ENCODE measurements around the gene GPR3. TPM values are rescaled to one million over a fixed set of nuclear protein-coding genes. Genes with fewer than 3 reads are reported as not detected.

Gene GPR3
- total RNA-seq, 1 experiment from 2014 or later, result 0.95 TPM

DNA sequence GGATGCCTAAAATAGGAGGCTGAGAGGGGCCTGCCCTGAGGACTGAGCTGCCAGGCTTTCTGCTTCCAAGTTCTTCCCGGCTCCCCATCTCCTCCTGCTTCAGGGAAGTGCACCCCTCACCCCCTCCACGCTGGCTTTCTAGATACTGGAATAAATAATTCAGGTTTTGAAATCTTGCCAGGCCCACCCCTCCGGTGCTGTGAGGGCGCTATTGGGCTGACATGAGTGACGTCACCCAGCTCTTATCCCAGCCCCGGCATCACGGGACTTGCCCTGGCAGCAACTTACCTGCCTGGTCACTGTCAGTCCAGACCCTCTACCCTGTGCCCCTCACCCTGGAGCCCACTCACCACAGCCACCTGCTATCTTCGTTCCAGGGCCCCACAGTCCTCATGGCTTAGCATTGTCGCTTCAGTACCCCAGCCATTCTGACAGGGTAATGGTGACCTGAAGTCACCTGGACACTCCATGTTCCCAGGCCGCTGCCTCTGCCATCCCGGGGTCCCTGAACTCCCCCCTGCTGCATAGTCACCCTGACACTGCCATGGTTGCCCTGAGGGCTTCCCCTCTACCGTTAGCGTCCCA lies 819 bp upstream of the GPR3 start:
- POLR2A ChIA-PET, result interaction anchor here (0.7 kb wide), 1 partner anchor 8 kb away, joined by 3 read pairs; the partner anchor contains the start of gene CD164L2
- no peak for ATAC-seq
- no TSS peak for BruUV-seq (replicated peaks)
- Histone ChIP-seq H3K9me3 (ENCODE audit: control insufficient read depth, insufficient read depth, low read depth, low read length) (no peaks in the 10 kb centered on the region), H3K4me3 (ENCODE audit: low read depth in 2 of 2, low read length in 2 of 2) (peak overlapping the region; percentile 65 to 71; a peak in 3 of 4 replicates), H3K27ac (ENCODE audit: low read length) (no peak overlapping the region), H3K4me1 (ENCODE audit: control insufficient read depth, insufficient read depth, low read length) (peaks cover 6% of the 10 kb centered on the region), H3K27me3 (ENCODE audit: control insufficient read depth, insufficient read depth, low read length) (no peaks in the 10 kb centered on the region), H3K36me3 (ENCODE audit: control insufficient read depth, insufficient read depth, low read length) (no peaks in the 10 kb centered on the region)
- intact Hi-C loops (cut with micrococcal nuclease; ENCODE audit: unreplicated experiment) (loop anchor here (5.0 to 10.0 kb wide), 2 partner anchors 216 to 273 kb away; no protein-coding TSS in a partner anchor), in situ Hi-C loops (cut with HindIII; ENCODE audit: low pct_unique_long_range_greater_than_20kb, low sequenced_read_pairs) (no loop called here)
- no peak for TF ChIP-seq TCF7L2 (IDR thresholded peaks at IDR 0.05; ENCODE audit: low read depth, low read length)
- TF ChIP-seq, protein P1, sequence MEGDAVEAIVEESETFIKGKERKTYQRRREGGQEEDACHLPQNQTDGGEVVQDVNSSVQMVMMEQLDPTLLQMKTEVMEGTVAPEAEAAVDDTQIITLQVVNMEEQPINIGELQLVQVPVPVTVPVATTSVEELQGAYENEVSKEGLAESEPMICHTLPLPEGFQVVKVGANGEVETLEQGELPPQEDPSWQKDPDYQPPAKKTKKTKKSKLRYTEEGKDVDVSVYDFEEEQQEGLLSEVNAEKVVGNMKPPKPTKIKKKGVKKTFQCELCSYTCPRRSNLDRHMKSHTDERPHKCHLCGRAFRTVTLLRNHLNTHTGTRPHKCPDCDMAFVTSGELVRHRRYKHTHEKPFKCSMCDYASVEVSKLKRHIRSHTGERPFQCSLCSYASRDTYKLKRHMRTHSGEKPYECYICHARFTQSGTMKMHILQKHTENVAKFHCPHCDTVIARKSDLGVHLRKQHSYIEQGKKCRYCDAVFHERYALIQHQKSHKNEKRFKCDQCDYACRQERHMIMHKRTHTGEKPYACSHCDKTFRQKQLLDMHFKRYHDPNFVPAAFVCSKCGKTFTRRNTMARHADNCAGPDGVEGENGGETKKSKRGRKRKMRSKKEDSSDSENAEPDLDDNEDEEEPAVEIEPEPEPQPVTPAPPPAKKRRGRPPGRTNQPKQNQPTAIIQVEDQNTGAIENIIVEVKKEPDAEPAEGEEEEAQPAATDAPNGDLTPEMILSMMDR (IDR thresholded peaks at IDR 0.05), result no peak
- no peak for TF ChIP-seq SIN3A (IDR thresholded peaks at IDR 0.05; ENCODE audit: borderline replicate concordance, insufficient read depth, low read depth, low read length)
- TF ChIP-seq POLR2AphosphoS5 (IDR thresholded peaks at IDR 0.05; ENCODE audit: low read depth, low read length), result no peak
- TF ChIP-seq, protein P2, sequence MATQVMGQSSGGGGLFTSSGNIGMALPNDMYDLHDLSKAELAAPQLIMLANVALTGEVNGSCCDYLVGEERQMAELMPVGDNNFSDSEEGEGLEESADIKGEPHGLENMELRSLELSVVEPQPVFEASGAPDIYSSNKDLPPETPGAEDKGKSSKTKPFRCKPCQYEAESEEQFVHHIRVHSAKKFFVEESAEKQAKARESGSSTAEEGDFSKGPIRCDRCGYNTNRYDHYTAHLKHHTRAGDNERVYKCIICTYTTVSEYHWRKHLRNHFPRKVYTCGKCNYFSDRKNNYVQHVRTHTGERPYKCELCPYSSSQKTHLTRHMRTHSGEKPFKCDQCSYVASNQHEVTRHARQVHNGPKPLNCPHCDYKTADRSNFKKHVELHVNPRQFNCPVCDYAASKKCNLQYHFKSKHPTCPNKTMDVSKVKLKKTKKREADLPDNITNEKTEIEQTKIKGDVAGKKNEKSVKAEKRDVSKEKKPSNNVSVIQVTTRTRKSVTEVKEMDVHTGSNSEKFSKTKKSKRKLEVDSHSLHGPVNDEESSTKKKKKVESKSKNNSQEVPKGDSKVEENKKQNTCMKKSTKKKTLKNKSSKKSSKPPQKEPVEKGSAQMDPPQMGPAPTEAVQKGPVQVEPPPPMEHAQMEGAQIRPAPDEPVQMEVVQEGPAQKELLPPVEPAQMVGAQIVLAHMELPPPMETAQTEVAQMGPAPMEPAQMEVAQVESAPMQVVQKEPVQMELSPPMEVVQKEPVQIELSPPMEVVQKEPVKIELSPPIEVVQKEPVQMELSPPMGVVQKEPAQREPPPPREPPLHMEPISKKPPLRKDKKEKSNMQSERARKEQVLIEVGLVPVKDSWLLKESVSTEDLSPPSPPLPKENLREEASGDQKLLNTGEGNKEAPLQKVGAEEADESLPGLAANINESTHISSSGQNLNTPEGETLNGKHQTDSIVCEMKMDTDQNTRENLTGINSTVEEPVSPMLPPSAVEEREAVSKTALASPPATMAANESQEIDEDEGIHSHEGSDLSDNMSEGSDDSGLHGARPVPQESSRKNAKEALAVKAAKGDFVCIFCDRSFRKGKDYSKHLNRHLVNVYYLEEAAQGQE (IDR thresholded peaks at IDR 0.05; ENCODE audit: insufficient read depth in 1 of 2, low read depth in 2 of 2, low read length in 1 of 2), result no peak
- CTCF ChIA-PET, result interaction anchor here (0.6 to 1.5 kb wide), 5 partner anchors 10 to 92 kb away, joined by 3 to 13 read pairs (median 4); no protein-coding TSS in a partner anchor
- no peak for DNase-seq (ENCODE audit: low read depth, low spot score)

DNA sequence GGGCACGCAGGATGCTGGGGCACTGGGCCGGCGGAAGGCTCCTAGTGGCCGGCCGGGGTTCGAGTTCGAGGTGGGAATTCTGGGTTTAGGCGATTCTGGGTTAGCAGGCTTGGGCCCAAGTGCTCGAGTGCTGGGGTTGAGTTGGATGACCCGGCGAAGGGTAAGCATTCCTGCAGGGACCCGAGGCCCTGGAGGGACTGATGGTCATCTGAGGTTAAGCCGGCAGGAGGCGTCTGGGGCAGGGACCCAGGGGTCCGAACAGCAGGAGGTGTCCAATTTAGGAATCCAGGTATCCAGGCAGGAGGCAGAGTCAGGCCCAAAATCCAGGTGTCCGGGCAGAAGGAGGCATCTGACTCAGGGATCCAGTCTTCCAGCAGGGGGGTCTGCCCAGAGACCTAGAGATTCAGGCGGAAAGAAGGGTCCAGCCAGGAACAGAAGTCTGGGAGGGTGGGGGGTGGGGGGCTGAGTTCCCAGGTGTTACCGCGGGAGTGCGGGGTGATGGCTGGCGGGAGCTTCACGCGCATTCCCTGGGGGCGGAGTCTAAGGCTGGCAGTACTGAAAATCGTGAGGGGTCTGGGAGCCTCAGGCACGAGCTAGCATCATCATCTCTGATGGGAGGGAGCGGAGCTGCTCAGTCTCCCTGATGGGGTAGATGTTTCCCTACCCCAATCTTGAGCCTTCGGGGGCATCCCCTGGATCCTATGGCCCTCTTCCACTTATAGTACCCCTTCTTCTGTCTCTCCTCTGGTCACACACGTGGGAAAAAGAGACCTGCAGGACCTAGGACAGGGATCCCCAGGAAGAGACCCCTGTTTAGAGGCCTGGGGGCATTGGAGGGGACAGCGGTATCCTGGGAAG lies 585 bp downstream of the GPR3 start:
- ATAC-seq, result peak; percentile 52
- BruUV-seq (replicated peaks), result no TSS peak
- Histone ChIP-seq H3K9me3 (ENCODE audit: control insufficient read depth, insufficient read depth, low read depth, low read length) (no peaks in the 10 kb centered on the region), H3K4me3 (ENCODE audit: low read depth in 2 of 2, low read length in 2 of 2) (peak overlapping the region; percentile 65 to 71), H3K36me3 (ENCODE audit: control insufficient read depth, insufficient read depth, low read length) (no peaks in the 10 kb centered on the region), H3K27me3 (ENCODE audit: control insufficient read depth, insufficient read depth, low read length) (no peaks in the 10 kb centered on the region), H3K4me1 (ENCODE audit: control insufficient read depth, insufficient read depth, low read length) (peaks cover 6% of the 10 kb centered on the region), H3K27ac (ENCODE audit: low read length) (peak overlapping the region; percentile 69)
- no peak for DNase-seq (ENCODE audit: low read depth, low spot score)
- in situ Hi-C loops (cut with HindIII; ENCODE audit: low pct_unique_long_range_greater_than_20kb, low sequenced_read_pairs), result no loop called here
- CTCF ChIA-PET, result interaction anchor here (0.8 to 1.1 kb wide), 2 partner anchors 27 to 214 kb away, joined by 4 to 5 read pairs; no protein-coding TSS in a partner anchor
- no peak for TF ChIP-seq POLR2AphosphoS5 (IDR thresholded peaks at IDR 0.05; ENCODE audit: low read depth, low read length)
- TF ChIP-seq, protein P1 (IDR thresholded peaks at IDR 0.05), result peak; percentile 43
- intact Hi-C loops (cut with micrococcal nuclease; ENCODE audit: unreplicated experiment), result loop anchor here (5.0 to 10.0 kb wide), 2 partner anchors 214 to 272 kb away; no protein-coding TSS in a partner anchor
- POLR2A ChIA-PET, result no interaction called here

Measured in Panc1 (cell line).